Stimulated activated effector memory CD8-positive, alpha-beta T cell treated with anti-CD3 and anti-CD28 coated beads, Interleukin-12 subunit alpha, Interleukin-12 subunit beta, amount 100 ng/mL, for 72 hours (primary cell): ENCODE measurements around the gene TSKU.

ENCODE experiments used
- ATAC-seq: fragments of 150-1000 bp; cut with Tn5 transposase; 2 replicates; pipeline ENCODE4 v1.10.0; 2021
- DNase-seq, 2 donors: peaks; one replicate each; pipeline ENCODE4 v3.0.0; 2021 to 2022; ENCODE audit warnings: low spot score in 2 of 2
- H3K27ac Mint-ChIP-seq: one replicate; pipeline ENCODE4 v1.8.0; 2022; ENCODE audit warnings: mild to moderate bottlenecking, mixed read lengths
- H3K36me3 Mint-ChIP-seq: one replicate; pipeline ENCODE4 v1.8.0; 2022; ENCODE audit warnings: mild to moderate bottlenecking, mixed read lengths
- H3K4me1 Mint-ChIP-seq: one replicate; pipeline ENCODE4 v1.8.0; 2022; ENCODE audit warnings: mixed read lengths
- H3K4me3 Mint-ChIP-seq: one replicate; pipeline ENCODE4 v1.8.0; 2022; ENCODE audit warnings: mild to moderate bottlenecking, mixed read lengths
- H3K9me3 Mint-ChIP-seq: one replicate; pipeline ENCODE4 v1.8.0; 2022; ENCODE audit warnings: mixed read lengths

TSKU gene

GRCh38 chr11:76747153-76747914 lies 35.8 kb upstream of the TSKU start:
- Mint-ChIP-seq H3K4me3 (no peak overlapping the region), H3K36me3 (no peaks in the 10 kb centered on the region), H3K9me3 (no peaks in the 10 kb centered on the region), H3K27ac (no peak overlapping the region), H3K4me1 (no peaks in the 10 kb centered on the region)
- peak; percentile 48 for ATAC-seq
- no peak for DNase-seq

GRCh38 chr11:76747915-76748860 lies 35.0 kb upstream of the TSKU start:
- H3K4me1 Mint-ChIP-seq, result no peaks in the 10 kb centered on the region
- no peak overlapping the region for H3K27ac Mint-ChIP-seq
- no peak for ATAC-seq
- H3K4me3 Mint-ChIP-seq, result no peak overlapping the region
- DNase-seq, result no peak
- no peaks in the 10 kb centered on the region for H3K36me3 Mint-ChIP-seq
- H3K9me3 Mint-ChIP-seq, result no peaks in the 10 kb centered on the region

GRCh38 chr11:76748948-76749347 lies 34.2 kb upstream of the TSKU start:
- H3K36me3 Mint-ChIP-seq, result no peaks in the 10 kb centered on the region
- no peak overlapping the region for H3K4me3 Mint-ChIP-seq
- ATAC-seq, result no peak
- DNase-seq, result no peak
- H3K4me1 Mint-ChIP-seq, result no peaks in the 10 kb centered on the region
- no peaks in the 10 kb centered on the region for H3K9me3 Mint-ChIP-seq
- H3K27ac Mint-ChIP-seq, result no peak overlapping the region

- H3K4me3 Mint-ChIP-seq, result no peak overlapping the region
- no peaks in the 10 kb centered on the region for H3K9me3 Mint-ChIP-seq
- DNase-seq, result no peak
- H3K27ac Mint-ChIP-seq, result no peak overlapping the region
- ATAC-seq, result no peak
- no peaks in the 10 kb centered on the region for H3K4me1 Mint-ChIP-seq
- H3K36me3 Mint-ChIP-seq, result no peaks in the 10 kb centered on the region
Measured at GRCh38 chr11:76750067-76750466, 33.1 kb upstream of the TSKU start.

- no peak overlapping the region for H3K4me3 Mint-ChIP-seq
- H3K36me3 Mint-ChIP-seq, result no peaks in the 10 kb centered on the region
- no peaks in the 10 kb centered on the region for H3K9me3 Mint-ChIP-seq
- DNase-seq (no peak), ATAC-seq (no peak)
- no peak overlapping the region for H3K27ac Mint-ChIP-seq
- no peaks in the 10 kb centered on the region for H3K4me1 Mint-ChIP-seq
Measured at GRCh38 chr11:76750746-76751145, 32.4 kb upstream of the TSKU start.

GRCh38 chr11:76752321-76753143 lies 30.6 kb upstream of the TSKU start:
- H3K4me1 Mint-ChIP-seq, result peaks cover 6% of the 10 kb centered on the region
- H3K36me3 Mint-ChIP-seq, result no peaks in the 10 kb centered on the region
- H3K4me3 Mint-ChIP-seq, result no peak overlapping the region
- H3K27ac Mint-ChIP-seq, result no peak overlapping the region
- H3K9me3 Mint-ChIP-seq, result no peaks in the 10 kb centered on the region
- DNase-seq, result no peak
- no peak for ATAC-seq

- DNase-seq (no peak), ATAC-seq (no peak)
- Mint-ChIP-seq H3K4me1 (peaks cover 6% of the 10 kb centered on the region), H3K27ac (no peak overlapping the region), H3K36me3 (no peaks in the 10 kb centered on the region), H3K9me3 (no peaks in the 10 kb centered on the region), H3K4me3 (no peak overlapping the region)
Measured at GRCh38 chr11:76753449-76753848, 29.7 kb upstream of the TSKU start.

GRCh38 chr11:76753950-76754349 lies 29.2 kb upstream of the TSKU start:
- no peak for DNase-seq
- no peak overlapping the region for H3K4me3 Mint-ChIP-seq
- H3K4me1 Mint-ChIP-seq, result peaks cover 6% of the 10 kb centered on the region
- H3K27ac Mint-ChIP-seq, result no peak overlapping the region
- H3K9me3 Mint-ChIP-seq, result no peaks in the 10 kb centered on the region
- H3K36me3 Mint-ChIP-seq, result no peaks in the 10 kb centered on the region
- no peak for ATAC-seq

- ATAC-seq (no peak), DNase-seq (no peak)
- no peak overlapping the region for H3K27ac Mint-ChIP-seq
- no peaks in the 10 kb centered on the region for H3K9me3 Mint-ChIP-seq
- H3K4me3 Mint-ChIP-seq, result no peak overlapping the region
- H3K4me1 Mint-ChIP-seq, result peaks cover 6% of the 10 kb centered on the region
- H3K36me3 Mint-ChIP-seq, result no peaks in the 10 kb centered on the region
Measured at GRCh38 chr11:76756341-76756741, 26.8 kb upstream of the TSKU start.

- Mint-ChIP-seq H3K4me3 (no peak overlapping the region), H3K4me1 (peaks cover 6% of the 10 kb centered on the region), H3K9me3 (no peaks in the 10 kb centered on the region), H3K36me3 (no peaks in the 10 kb centered on the region), H3K27ac (no peak overlapping the region)
- no peak for ATAC-seq
- no peak for DNase-seq
Measured at GRCh38 chr11:76758311-76758710, 24.8 kb upstream of the TSKU start.

- no peak for ATAC-seq
- DNase-seq, result no peak
- no peaks in the 10 kb centered on the region for H3K36me3 Mint-ChIP-seq
- H3K4me1 Mint-ChIP-seq, result peaks cover 7% of the 10 kb centered on the region
- H3K9me3 Mint-ChIP-seq, result no peaks in the 10 kb centered on the region
- H3K27ac Mint-ChIP-seq, result no peak overlapping the region
- no peak overlapping the region for H3K4me3 Mint-ChIP-seq
Measured at GRCh38 chr11:76759092-76759491, 24.1 kb upstream of the TSKU start.

GRCh38 chr11:76759517-76759916 lies 23.6 kb upstream of the TSKU start:
- Mint-ChIP-seq H3K4me3 (no peak overlapping the region), H3K36me3 (no peaks in the 10 kb centered on the region)

GRCh38 chr11:76760236-76760635 lies 22.9 kb upstream of the TSKU start:
- no peak for ATAC-seq

More at GRCh38 chr11:76759517-76759916, 23.6 kb upstream of the TSKU start:
- no peak for DNase-seq
- Mint-ChIP-seq H3K9me3 (no peaks in the 10 kb centered on the region), H3K4me1 (peaks cover 11% of the 10 kb centered on the region), H3K27ac (no peak overlapping the region)
- no peak for ATAC-seq

GRCh38 chr11:76761718-76762355 lies 21.3 kb upstream of the TSKU start:
- H3K4me1 Mint-ChIP-seq, result peaks cover 13% of the 10 kb centered on the region
- no peaks in the 10 kb centered on the region for H3K36me3 Mint-ChIP-seq
- no peak overlapping the region for H3K27ac Mint-ChIP-seq
- DNase-seq, result no peak
- no peaks in the 10 kb centered on the region for H3K9me3 Mint-ChIP-seq
- H3K4me3 Mint-ChIP-seq, result no peak overlapping the region
- no peak for ATAC-seq

More at GRCh38 chr11:76760236-76760635, 22.9 kb upstream of the TSKU start:
- Mint-ChIP-seq H3K27ac (peak overlapping the region; percentile 50), H3K36me3 (no peaks in the 10 kb centered on the region), H3K9me3 (no peaks in the 10 kb centered on the region), H3K4me3 (no peak overlapping the region), H3K4me1 (peaks cover 14% of the 10 kb centered on the region)
- DNase-seq, result no peak

GRCh38 chr11:76762356-76762752 lies 20.8 kb upstream of the TSKU start:
- no peak overlapping the region for H3K27ac Mint-ChIP-seq
- H3K4me1 Mint-ChIP-seq, result peaks cover 16% of the 10 kb centered on the region
- DNase-seq (no peak), ATAC-seq (no peak)
- no peak overlapping the region for H3K4me3 Mint-ChIP-seq
- H3K9me3 Mint-ChIP-seq, result no peaks in the 10 kb centered on the region
- H3K36me3 Mint-ChIP-seq, result no peaks in the 10 kb centered on the region
